Esophagus squamous epithelium (tissue), 4 donors: ENCODE measurements around the gene CYB5R3.

Experiments
- POLR2A ChIP-seq, 4 donors: fragments of 450-650 bp; IDR thresholded peaks; one replicate each; pipeline ENCODE4 v1.6.1; 2017; ENCODE audit warnings: antibody characterized with exemption in 4 of 4, mild to moderate bottlenecking in 4 of 4, moderate library complexity in 3 of 4
- TF ChIP-seq, protein P1 (sequence below), 6 experiments: fragments of 450-650 bp in 4 of 6; fragments of 200-600 bp in 2 of 6; sonication (generic) in 2 of 6; IDR thresholded peaks; one replicate each; pipeline ENCODE4 v1.5.1; 2016 to 2019; ENCODE audit warnings: antibody characterized with exemption in 6 of 6, mild to moderate bottlenecking in 4 of 6, moderate library complexity in 4 of 6

- no peak for TF ChIP-seq POLR2A (IDR thresholded peaks at IDR 0.05)
- TF ChIP-seq, protein P1, sequence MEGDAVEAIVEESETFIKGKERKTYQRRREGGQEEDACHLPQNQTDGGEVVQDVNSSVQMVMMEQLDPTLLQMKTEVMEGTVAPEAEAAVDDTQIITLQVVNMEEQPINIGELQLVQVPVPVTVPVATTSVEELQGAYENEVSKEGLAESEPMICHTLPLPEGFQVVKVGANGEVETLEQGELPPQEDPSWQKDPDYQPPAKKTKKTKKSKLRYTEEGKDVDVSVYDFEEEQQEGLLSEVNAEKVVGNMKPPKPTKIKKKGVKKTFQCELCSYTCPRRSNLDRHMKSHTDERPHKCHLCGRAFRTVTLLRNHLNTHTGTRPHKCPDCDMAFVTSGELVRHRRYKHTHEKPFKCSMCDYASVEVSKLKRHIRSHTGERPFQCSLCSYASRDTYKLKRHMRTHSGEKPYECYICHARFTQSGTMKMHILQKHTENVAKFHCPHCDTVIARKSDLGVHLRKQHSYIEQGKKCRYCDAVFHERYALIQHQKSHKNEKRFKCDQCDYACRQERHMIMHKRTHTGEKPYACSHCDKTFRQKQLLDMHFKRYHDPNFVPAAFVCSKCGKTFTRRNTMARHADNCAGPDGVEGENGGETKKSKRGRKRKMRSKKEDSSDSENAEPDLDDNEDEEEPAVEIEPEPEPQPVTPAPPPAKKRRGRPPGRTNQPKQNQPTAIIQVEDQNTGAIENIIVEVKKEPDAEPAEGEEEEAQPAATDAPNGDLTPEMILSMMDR (IDR thresholded peaks at IDR 0.05): no peak
Observed at GRCh38 chr22:42645938-42646568, 3.1 kb downstream of the CYB5R3 start.
